NT2/D1 (cell line): ENCODE data around the gene SDCBP2.

ENCODE experiments used
- DNase-seq: peaks from one replicate; pipeline ENCODE4 v3.0.0-alpha.2; 2011; ENCODE audit warnings: low read depth, low spot score
- H3K27me3 ChIP-seq: 2 replicates; pipeline ENCODE4 v1.6.0; 2011; ENCODE audit warnings: mild to moderate bottlenecking; ENCODE audit not compliant: insufficient read length, insufficient read depth
- H3K36me3 ChIP-seq: 2 replicates; pipeline ENCODE4 v1.6.1; 2011; ENCODE audit warnings: mild to moderate bottlenecking, low read length, mixed read lengths; ENCODE audit not compliant: insufficient read depth, insufficient read length
- H3K4me1 ChIP-seq: 2 replicates; pipeline ENCODE4 v1.5.1; 2011; ENCODE audit not compliant: insufficient read depth, insufficient read length
- H3K4me3 ChIP-seq: 2 replicates; pipeline ENCODE4 v1.5.1; 2011; ENCODE audit warnings: low read depth; ENCODE audit not compliant: insufficient read length
- H3K9ac ChIP-seq: 2 replicates; pipeline ENCODE4 v1.6.0; 2011; ENCODE audit warnings: low read depth; ENCODE audit not compliant: insufficient read length
- H3K9me3 ChIP-seq: 2 replicates; pipeline ENCODE4 v1.5.1; 2011; ENCODE audit warnings: mild to moderate bottlenecking, low read length; ENCODE audit not compliant: insufficient read depth
- SUZ12 ChIP-seq: IDR thresholded peaks from 2 replicates; pipeline ENCODE4 v1.6.1; 2011; ENCODE audit not compliant: insufficient read length, insufficient read depth; ENCODE audit errors: extremely low read depth
- YY1 ChIP-seq: IDR thresholded peaks from 2 replicates; pipeline ENCODE4 v1.6.1; 2011; ENCODE audit not compliant: insufficient read length, insufficient read depth
- ZNF274 ChIP-seq: IDR thresholded peaks from 2 replicates; pipeline ENCODE4 v1.6.1; 2011; ENCODE audit warnings: mild to moderate bottlenecking, low read depth, low read length

SDCBP2 gene

GRCh38 chr20:1280195-1281102 is 48.5 kb downstream of the SDCBP2 start:
- Histone ChIP-seq H3K4me1 (peaks cover 2% of the 10 kb centered on the region), H3K27me3 (no peaks in the 10 kb centered on the region), H3K36me3 (no peaks in the 10 kb centered on the region), H3K9me3 (no peaks in the 10 kb centered on the region), H3K4me3 (no peak overlapping the region), H3K9ac (no peak overlapping the region)
- TF ChIP-seq SUZ12 (no peak), YY1 (no peak), ZNF274 (no peak)
- no peak for DNase-seq

GRCh38 chr20:1278993-1279392 is 49.9 kb downstream of the SDCBP2 start:
- no peak for DNase-seq
- no peak overlapping the region for H3K9ac ChIP-seq
- no peak overlapping the region for H3K4me3 ChIP-seq
- H3K4me1 ChIP-seq: peaks cover 2% of the 10 kb centered on the region
- no peaks in the 10 kb centered on the region for H3K27me3 ChIP-seq
- H3K36me3 ChIP-seq: no peaks in the 10 kb centered on the region
- no peaks in the 10 kb centered on the region for H3K9me3 ChIP-seq
- no peak for TF ChIP-seq YY1
- TF ChIP-seq ZNF274: no peak
- no peak for TF ChIP-seq SUZ12

DNA sequence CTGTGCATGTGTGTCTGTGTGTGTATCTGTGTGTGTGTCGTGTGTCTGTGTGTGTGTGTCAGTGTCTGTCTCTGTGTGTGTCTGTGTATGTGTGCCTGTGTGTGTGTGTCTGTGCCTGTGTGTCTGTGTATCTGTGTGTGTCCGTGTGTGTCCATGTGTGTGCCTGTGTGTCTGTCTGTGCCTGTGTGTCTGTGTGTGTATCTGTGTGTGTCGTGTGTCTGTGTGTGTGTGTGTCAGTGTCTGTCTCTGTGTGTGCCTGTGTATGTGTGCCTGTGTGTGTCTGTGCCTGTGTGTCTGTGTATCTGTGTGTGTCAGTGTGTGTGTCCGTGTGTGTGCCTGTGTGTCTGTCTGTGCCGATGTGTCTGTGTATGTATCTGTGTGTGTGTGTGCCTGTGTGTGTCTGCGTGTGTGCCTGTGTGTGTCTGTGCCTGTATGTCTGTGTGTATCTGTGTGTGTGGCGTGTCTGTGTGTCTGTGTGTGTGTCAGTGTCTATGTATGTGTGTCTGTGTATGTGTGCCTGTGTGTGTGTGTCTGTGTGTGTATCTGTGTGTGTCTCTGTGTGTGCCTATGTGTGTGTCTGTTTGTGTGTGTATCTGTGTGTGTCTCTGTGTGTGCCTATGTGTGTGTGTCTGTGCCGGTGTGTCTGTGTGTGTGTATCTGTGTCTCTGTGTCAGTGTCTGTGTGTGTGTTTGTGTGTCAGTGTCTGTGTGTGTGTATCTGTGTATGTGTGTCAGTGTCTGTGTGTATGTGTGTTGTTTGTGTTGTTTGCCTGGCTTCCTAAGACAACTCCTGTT is 51.2 kb downstream of the SDCBP2 start:
- Histone ChIP-seq H3K36me3 (no peaks in the 10 kb centered on the region), H3K4me3 (no peak overlapping the region), H3K9ac (no peak overlapping the region), H3K4me1 (no peaks in the 10 kb centered on the region), H3K9me3 (no peaks in the 10 kb centered on the region), H3K27me3 (no peaks in the 10 kb centered on the region)
- no peak for TF ChIP-seq SUZ12
- no peak for DNase-seq

DNA sequence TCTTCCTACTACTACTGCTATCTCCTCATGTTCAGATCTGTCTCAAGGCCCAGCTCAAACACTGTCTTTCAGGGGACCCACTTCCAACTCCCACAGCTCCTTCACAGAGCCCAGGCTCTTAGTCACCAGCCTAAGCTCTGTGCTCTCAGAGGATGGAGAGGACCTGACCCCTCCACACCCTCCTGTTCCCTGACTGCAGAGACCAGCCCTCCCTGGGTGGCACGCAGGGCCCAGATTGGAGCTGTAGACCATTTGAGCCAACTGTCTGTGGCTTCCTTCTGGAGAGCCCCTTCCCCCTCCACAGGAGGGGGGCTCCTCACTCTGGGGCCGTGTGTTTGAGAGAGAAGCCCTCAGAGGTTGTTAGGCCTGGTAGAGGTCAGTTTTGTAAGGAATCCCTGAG is 53.0 kb downstream of the SDCBP2 start:
- DNase-seq: no peak
- H3K4me1 ChIP-seq: no peaks in the 10 kb centered on the region

GRCh38 chr20:1274485-1275311 is 54.2 kb downstream of the SDCBP2 start:
- no peaks in the 10 kb centered on the region for H3K9me3 ChIP-seq
- no peaks in the 10 kb centered on the region for H3K4me1 ChIP-seq
- H3K27me3 ChIP-seq: no peaks in the 10 kb centered on the region
- DNase-seq: no peak
- H3K4me3 ChIP-seq: no peak overlapping the region
- TF ChIP-seq YY1: no peak
- TF ChIP-seq ZNF274: no peak
- TF ChIP-seq SUZ12: no peak
- H3K9ac ChIP-seq: no peak overlapping the region
- H3K36me3 ChIP-seq: peaks cover 4% of the 10 kb centered on the region

More for the DNA sequence above, 53.0 kb downstream of the SDCBP2 start:
- TF ChIP-seq YY1: no peak
- TF ChIP-seq ZNF274: no peak
- no peak for TF ChIP-seq SUZ12
- H3K9ac ChIP-seq: no peak overlapping the region
- peaks cover 2% of the 10 kb centered on the region for H3K36me3 ChIP-seq
- H3K27me3 ChIP-seq: no peaks in the 10 kb centered on the region
- H3K9me3 ChIP-seq: no peaks in the 10 kb centered on the region
- no peak overlapping the region for H3K4me3 ChIP-seq

DNA sequence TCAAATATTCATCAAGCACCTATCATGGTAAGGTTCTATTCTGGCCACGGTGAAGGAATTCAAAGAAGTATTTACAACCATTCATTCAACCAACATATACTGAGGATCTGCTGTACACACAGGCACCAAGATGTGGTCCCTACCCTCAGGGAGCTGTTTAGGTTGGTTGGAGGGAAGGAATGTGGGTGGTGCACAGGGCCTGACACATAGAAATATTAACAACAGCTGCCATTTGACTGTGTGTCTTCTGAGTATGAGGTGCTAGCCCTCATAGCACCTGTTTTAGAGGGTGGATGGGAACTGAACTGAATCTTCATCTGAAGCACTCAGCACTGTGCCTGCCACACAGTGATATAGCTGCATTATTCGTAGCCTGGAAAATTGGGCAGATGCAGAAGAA is 55.6 kb downstream of the SDCBP2 start:
- DNase-seq: no peak
- TF ChIP-seq ZNF274: no peak
- no peak for TF ChIP-seq YY1
- TF ChIP-seq SUZ12: no peak
- Histone ChIP-seq H3K4me3 (no peak overlapping the region), H3K9ac (no peak overlapping the region), H3K36me3 (peaks cover 6% of the 10 kb centered on the region), H3K9me3 (no peaks in the 10 kb centered on the region), H3K27me3 (no peaks in the 10 kb centered on the region), H3K4me1 (no peaks in the 10 kb centered on the region)

DNA sequence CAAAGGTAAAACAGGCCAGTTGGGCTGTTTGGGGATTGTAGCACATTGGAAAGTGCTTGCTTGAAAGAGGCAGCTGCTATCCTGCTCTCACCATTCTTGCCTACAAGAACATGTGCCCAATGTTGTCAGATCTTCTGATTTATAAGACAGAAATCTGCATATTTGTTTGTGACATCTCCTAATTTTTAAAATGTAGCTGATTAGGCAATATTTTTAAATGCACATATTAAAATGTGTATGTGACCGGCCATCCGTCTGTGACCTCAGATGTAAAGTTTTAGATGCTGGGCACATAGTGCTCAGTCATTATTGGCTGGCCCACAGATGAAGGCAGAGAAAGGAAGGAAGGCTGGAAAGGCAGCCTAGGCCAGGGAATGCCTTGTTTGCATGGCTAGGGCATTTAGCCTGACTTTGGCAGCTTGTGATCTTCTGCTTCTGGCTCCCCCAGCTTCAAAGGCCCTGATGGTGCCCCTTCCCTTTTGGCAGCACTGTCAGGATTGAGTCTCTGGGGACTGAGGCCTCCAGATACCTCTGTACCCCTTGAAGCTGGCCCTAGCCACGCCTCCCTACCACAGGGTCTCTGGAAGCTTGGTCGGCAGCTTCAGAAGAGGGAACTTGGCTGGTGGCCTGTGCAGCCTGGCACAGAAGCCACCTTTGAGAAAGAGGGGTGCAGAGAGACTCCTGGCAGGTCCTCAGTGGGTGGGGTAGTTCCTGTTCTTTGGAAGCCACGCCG is 56.4 kb downstream of the SDCBP2 start:
- H3K27me3 ChIP-seq: no peaks in the 10 kb centered on the region
- H3K4me3 ChIP-seq: no peak overlapping the region
- H3K36me3 ChIP-seq: peaks cover 6% of the 10 kb centered on the region
- peaks cover 3% of the 10 kb centered on the region for H3K4me1 ChIP-seq
- no peak overlapping the region for H3K9ac ChIP-seq
- H3K9me3 ChIP-seq: no peaks in the 10 kb centered on the region
- DNase-seq: no peak
- TF ChIP-seq SUZ12: no peak
- TF ChIP-seq ZNF274: no peak
- no peak for TF ChIP-seq YY1
